ENCODE data around the gene SNAP91.
"Not testable (repeated sequence)": the region's sequence is repeated elsewhere in the genome, so short reads cannot be mapped to it uniquely, and the experiment has no call there.

The SNAP91 gene, protein sequence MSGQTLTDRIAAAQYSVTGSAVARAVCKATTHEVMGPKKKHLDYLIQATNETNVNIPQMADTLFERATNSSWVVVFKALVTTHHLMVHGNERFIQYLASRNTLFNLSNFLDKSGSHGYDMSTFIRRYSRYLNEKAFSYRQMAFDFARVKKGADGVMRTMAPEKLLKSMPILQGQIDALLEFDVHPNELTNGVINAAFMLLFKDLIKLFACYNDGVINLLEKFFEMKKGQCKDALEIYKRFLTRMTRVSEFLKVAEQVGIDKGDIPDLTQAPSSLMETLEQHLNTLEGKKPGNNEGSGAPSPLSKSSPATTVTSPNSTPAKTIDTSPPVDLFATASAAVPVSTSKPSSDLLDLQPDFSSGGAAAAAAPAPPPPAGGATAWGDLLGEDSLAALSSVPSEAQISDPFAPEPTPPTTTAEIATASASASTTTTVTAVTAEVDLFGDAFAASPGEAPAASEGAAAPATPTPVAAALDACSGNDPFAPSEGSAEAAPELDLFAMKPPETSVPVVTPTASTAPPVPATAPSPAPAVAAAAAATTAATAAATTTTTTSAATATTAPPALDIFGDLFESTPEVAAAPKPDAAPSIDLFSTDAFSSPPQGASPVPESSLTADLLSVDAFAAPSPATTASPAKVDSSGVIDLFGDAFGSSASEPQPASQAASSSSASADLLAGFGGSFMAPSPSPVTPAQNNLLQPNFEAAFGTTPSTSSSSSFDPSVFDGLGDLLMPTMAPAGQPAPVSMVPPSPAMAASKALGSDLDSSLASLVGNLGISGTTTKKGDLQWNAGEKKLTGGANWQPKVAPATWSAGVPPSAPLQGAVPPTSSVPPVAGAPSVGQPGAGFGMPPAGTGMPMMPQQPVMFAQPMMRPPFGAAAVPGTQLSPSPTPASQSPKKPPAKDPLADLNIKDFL

DNA sequence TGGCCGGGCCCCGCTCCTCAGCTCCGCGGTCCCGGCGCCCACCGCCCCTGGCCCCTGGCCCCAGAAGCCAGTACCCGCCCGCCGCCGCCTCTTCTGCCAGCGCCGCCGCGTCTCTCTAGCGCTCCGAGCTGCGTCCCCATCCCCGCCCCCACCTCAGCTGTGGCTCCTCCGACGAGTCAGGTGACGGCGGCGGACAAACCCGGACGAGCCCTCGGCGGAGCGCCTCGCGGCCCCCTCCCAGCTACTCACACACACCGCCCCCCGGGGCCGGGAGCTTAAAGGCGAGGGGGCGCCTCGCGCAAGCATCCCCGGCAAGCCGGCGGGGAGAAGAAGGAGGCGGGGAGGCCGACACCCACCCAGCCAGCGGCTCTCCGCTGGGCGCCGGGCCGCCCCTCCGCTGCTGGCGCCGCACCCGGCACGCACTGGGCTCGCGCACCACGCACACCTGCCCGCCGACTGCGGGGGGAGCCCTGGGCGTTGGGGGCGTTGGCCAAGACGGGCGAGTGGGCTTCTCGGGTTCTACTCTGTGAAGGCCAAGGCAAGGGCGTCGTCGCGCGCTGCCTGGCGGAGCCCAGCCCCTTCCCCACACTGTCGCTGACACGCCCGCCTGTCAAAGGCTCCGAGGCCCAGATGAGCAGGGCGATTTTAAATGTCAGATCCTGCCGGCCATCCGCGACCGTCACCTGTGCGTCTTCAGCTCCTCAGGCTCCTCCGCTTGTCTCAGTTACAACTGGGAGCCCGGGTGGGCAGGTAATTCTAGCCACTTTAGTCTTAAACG, at the start of gene SNAP91:
TSS of gene SNAP91 (minus strand) at position 132 of the 778 bp plus-strand sequence. CDS start 1,174 bp downstream, outside the sequence.
- TF ChIP-seq, protein P1, sequence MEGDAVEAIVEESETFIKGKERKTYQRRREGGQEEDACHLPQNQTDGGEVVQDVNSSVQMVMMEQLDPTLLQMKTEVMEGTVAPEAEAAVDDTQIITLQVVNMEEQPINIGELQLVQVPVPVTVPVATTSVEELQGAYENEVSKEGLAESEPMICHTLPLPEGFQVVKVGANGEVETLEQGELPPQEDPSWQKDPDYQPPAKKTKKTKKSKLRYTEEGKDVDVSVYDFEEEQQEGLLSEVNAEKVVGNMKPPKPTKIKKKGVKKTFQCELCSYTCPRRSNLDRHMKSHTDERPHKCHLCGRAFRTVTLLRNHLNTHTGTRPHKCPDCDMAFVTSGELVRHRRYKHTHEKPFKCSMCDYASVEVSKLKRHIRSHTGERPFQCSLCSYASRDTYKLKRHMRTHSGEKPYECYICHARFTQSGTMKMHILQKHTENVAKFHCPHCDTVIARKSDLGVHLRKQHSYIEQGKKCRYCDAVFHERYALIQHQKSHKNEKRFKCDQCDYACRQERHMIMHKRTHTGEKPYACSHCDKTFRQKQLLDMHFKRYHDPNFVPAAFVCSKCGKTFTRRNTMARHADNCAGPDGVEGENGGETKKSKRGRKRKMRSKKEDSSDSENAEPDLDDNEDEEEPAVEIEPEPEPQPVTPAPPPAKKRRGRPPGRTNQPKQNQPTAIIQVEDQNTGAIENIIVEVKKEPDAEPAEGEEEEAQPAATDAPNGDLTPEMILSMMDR (conservative IDR thresholded peaks at IDR 0.05; ENCODE audit: low read depth, low read length) = no peak
- peak within 1 kb of the TSS; percentile 55 for H3K4me3 ChIP-seq (ENCODE audit: low read depth, low read length)
- DNase-seq (ENCODE audit: low read depth) = peak; percentile 5

DNA sequence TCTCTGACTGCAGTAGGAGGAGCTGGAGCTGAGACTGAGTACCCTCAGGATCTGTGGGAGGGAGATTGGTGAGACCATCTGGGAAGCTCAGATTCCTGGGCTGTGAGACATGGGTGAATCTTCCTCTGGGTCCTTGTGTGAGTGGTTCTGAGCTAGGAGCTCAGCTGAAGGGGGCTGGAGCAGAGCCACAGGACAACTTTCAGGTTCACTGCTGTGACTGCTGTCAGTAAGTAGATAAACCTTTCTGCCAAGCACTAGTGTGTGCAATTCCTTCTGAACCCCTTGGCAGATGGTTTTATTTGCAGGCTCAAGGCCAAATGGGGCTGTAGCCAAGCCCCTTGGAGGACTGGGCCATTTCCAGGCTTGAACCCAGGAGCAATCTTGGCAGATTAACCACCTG, 49.6 kb upstream of the SNAP91 start:
- no peak overlapping the region for H3K4me3 ChIP-seq (ENCODE audit: low read depth, low read length)
- no peak for DNase-seq (ENCODE audit: low read depth)
- TF ChIP-seq, protein P1 (conservative IDR thresholded peaks at IDR 0.05; ENCODE audit: low read depth, low read length) = no peak

DNA sequence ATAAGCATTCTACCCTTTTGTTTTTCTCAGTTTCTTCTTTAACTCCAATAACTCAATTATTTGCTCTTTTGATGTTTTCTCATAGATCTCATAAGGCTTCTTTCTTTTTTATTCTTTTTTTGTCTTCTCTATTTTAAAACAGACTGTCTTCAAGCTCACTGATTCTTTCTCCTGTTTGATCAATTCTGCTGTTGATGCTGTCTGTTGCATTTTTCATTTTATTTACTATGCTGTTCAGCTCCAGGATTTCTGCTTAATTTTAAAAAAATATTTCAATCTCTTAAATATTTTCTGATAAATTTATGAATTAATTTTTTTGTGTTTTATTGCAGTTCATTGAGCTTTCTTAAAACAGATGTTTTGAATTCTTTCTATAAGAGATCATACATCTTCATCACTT, 48.1 kb upstream of the SNAP91 start:
- DNase-seq (ENCODE audit: low read depth) = no peak
- TF ChIP-seq, protein P1 (conservative IDR thresholded peaks at IDR 0.05; ENCODE audit: low read depth, low read length) = no peak

DNA sequence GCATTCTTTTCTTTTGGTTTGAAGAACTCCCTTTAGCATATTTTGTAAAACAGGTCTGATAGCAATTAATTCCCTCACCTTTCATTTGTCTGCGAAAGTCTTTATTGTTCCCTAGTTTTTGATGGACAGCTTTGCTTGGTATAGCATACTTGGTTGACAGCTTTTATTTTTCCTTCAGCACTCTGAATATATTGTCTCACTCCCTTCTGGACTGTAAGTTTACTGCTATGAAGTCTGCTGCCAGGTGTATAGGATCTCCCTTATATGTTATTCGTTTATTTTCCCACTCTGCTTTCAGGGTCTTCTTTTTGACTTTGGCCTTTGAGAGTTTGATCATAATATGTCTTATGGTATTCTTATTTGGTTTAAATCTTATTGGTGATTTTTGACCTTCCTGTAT, 47.7 kb upstream of the SNAP91 start:
- TF ChIP-seq, protein P1 (conservative IDR thresholded peaks at IDR 0.05; ENCODE audit: low read depth, low read length) = no peak
- no peak for DNase-seq (ENCODE audit: low read depth)
- no peak overlapping the region for H3K4me3 ChIP-seq (ENCODE audit: low read depth, low read length)

More for the DNA sequence above, 48.1 kb upstream of the SNAP91 start:
- H3K4me3 ChIP-seq (ENCODE audit: low read depth, low read length) = no peak overlapping the region

DNA sequence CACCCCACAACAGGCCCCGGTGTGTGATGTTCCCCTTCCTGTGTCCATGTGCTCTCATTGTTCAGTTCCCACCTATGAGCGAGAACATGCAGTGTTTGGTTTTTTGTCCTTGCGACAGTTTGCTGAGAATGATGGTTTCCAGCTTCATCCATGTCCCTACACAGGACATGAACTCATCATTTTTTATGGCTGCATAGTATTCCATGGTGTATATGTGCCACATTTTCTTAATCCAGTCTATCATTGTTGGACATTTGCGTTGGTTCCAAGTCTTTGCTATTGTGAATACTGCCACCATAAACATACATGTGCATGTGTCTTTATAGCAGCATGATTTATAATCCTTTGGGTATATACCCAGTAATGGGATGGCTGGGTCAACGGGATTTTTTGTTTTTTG, 43.5 kb upstream of the SNAP91 start:
- not testable (repeated sequence) for DNase-seq (ENCODE audit: low read depth); H3K4me3 ChIP-seq (ENCODE audit: low read depth, low read length)

DNA sequence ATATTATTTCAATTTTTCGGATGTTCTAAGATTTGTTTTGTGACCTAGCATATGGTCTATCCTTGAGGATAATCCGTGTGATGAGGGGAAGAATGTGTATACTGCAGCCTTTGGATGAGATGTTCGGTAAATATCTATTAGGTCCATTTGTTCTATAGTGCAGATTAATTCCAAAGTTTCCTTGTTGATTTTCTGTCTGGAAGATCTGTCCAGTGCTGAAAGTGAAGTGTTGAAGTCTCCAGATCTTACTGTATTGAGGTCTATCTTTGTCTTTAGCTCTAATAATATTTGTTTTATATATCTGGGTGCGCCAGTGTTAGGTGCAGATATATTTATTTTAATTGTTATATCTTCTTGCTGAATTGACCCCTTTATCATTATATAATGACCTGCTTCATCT, 32.2 kb upstream of the SNAP91 start:
- no peak for DNase-seq (ENCODE audit: low read depth)
- H3K4me3 ChIP-seq (ENCODE audit: low read depth, low read length) = no peak overlapping the region
- TF ChIP-seq, protein P1 (conservative IDR thresholded peaks at IDR 0.05; ENCODE audit: low read depth, low read length) = no peak

DNA sequence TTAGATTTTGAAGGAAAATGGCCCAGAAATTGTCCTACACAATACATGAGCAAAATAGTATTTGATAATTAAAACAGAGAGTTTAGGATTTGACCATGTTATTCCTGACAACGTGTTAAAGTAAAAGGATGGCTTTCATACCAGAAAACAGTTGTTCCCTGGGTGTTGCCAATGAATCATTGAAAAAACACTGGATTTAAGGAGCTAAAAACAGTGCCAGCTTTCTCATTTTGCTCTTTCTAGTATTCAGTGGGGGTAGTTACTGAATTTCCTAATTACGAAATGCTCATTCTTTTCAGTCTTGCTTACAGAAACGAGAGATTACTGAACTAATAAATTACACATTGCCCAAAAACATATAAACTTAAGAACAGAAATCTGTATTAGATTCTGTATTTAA, 26.6 kb upstream of the SNAP91 start:
- no peak for DNase-seq (ENCODE audit: low read depth)
- TF ChIP-seq, protein P1 (conservative IDR thresholded peaks at IDR 0.05; ENCODE audit: low read depth, low read length) = no peak
- no peak overlapping the region for H3K4me3 ChIP-seq (ENCODE audit: low read depth, low read length)

Measured in choroid plexus epithelial cell (primary cell).